Calu3 (cell line): ENCODE measurements around the gene MSANTD4. TPM values are rescaled to one million over a fixed set of nuclear protein-coding genes. Genes with fewer than 3 reads are reported as not detected.
"Not testable (repeated sequence)": the region's sequence is repeated elsewhere in the genome, so short reads cannot be mapped to it uniquely, and the experiment has no call there.

Source experiments
- BruUV-seq: library from RNA; stranded (reverse); fragments of 400-500 nt; replicated peaks from 2 replicates; lab custom pipeline; 2021; lab: Mats Ljungman, UMichigan
- CTCF ChIA-PET: fragments of 300-600 bp; sonication (Branson Sonifier 250); formaldehyde crosslinking; loops from one replicate; lab custom pipeline; 2022; ENCODE audit warnings: antibody characterized with exemption; lab: Charles Lee
- DNase-seq: peaks from one replicate; pipeline ENCODE4 v3.0.0; 2022
- H3K27ac Mint-ChIP-seq: one replicate; pipeline ENCODE4 v1.8.0; 2022; ENCODE audit warnings: mixed read lengths; ENCODE audit not compliant: unreplicated experiment
- H3K27me3 Mint-ChIP-seq: one replicate; pipeline ENCODE4 v1.8.0; 2022; ENCODE audit warnings: mixed read lengths; ENCODE audit not compliant: unreplicated experiment
- H3K36me3 Mint-ChIP-seq: one replicate; pipeline ENCODE4 v1.8.0; 2022; ENCODE audit warnings: mild to moderate bottlenecking, moderate library complexity, mixed read lengths; ENCODE audit not compliant: insufficient read depth, unreplicated experiment
- H3K4me1 Mint-ChIP-seq: one replicate; pipeline ENCODE4 v1.8.0; 2022; ENCODE audit warnings: mild to moderate bottlenecking, low read depth, mixed read lengths; ENCODE audit not compliant: unreplicated experiment
- H3K4me3 Mint-ChIP-seq: one replicate; pipeline ENCODE4 v1.8.0; 2022; ENCODE audit warnings: mild to moderate bottlenecking, low read depth, moderate library complexity, mixed read lengths; ENCODE audit not compliant: unreplicated experiment
- H3K9me3 Mint-ChIP-seq: one replicate; pipeline ENCODE4 v1.8.0; 2022; ENCODE audit warnings: low read depth, mixed read lengths; ENCODE audit not compliant: unreplicated experiment
- CTCF ChIP-seq: fragments of 200-600 bp; IDR thresholded peaks from one replicate; pipeline ENCODE4 v1.8.0; 2022; ENCODE audit warnings: antibody characterized with exemption; ENCODE audit not compliant: unreplicated experiment
- intact Hi-C: fragments of 100-400 bp; cut with micrococcal nuclease; formaldehyde crosslinking; loops from one replicate; pipeline ENCODE4 v1.10.0; 2022; ENCODE audit not compliant: unreplicated experiment
- total RNA-seq: library from RNA; stranded (reverse); gene quantifications from 2 replicates; pipeline ENCODE4 v1.2.3, GENCODE V29; 2022

MSANTD4 gene
- total RNA-seq, 1 experiment from 2014 or later, result 15.5 TPM

GRCh38 chr11:106012744-106013143 lies 9.3 kb downstream of the MSANTD4 start:
- no peaks in the 10 kb centered on the region for H3K4me1 Mint-ChIP-seq
- CTCF ChIA-PET, result no interaction called here
- no peak for TF ChIP-seq CTCF
- H3K4me3 Mint-ChIP-seq, result no peak overlapping the region
- no TSS peak for BruUV-seq
- no peaks in the 10 kb centered on the region for H3K36me3 Mint-ChIP-seq
- intact Hi-C loops, result no loop called here
- no peaks in the 10 kb centered on the region for H3K27me3 Mint-ChIP-seq
- no peak for DNase-seq
- no peak overlapping the region for H3K27ac Mint-ChIP-seq
- H3K9me3 Mint-ChIP-seq, result no peaks in the 10 kb centered on the region

GRCh38 chr11:106011481-106011880 lies 10.6 kb downstream of the MSANTD4 start:
- no peak overlapping the region for H3K27ac Mint-ChIP-seq
- H3K4me1 Mint-ChIP-seq, result no peaks in the 10 kb centered on the region
- no peak for TF ChIP-seq CTCF
- CTCF ChIA-PET, result no interaction called here
- BruUV-seq, result no TSS peak
- intact Hi-C loops, result no loop called here
- no peaks in the 10 kb centered on the region for H3K27me3 Mint-ChIP-seq
- H3K9me3 Mint-ChIP-seq, result no peaks in the 10 kb centered on the region
- H3K4me3 Mint-ChIP-seq, result no peak overlapping the region
- DNase-seq, result no peak
- no peaks in the 10 kb centered on the region for H3K36me3 Mint-ChIP-seq

- intact Hi-C loops, H3K9me3 Mint-ChIP-seq, H3K4me1 Mint-ChIP-seq, H3K27ac Mint-ChIP-seq, BruUV-seq, H3K4me3 Mint-ChIP-seq, H3K36me3 Mint-ChIP-seq, CTCF ChIA-PET, H3K27me3 Mint-ChIP-seq: not testable (repeated sequence)
- DNase-seq, result peak; percentile 2
Observed at GRCh38 chr11:106003094-106003493, 18.9 kb downstream of the MSANTD4 start.

GRCh38 chr11:106001304-106002012 lies 20.6 kb downstream of the MSANTD4 start:
- TF ChIP-seq CTCF, result no peak
- Mint-ChIP-seq H3K27me3 (no peaks in the 10 kb centered on the region), H3K4me1 (peaks cover 8% of the 10 kb centered on the region), H3K9me3 (peaks cover 6% of the 10 kb centered on the region), H3K27ac (no peak overlapping the region), H3K4me3 (no peak overlapping the region), H3K36me3 (no peaks in the 10 kb centered on the region)
- intact Hi-C loops, result no loop called here
- BruUV-seq, result no TSS peak
- CTCF ChIA-PET, result no interaction called here
- no peak for DNase-seq

GRCh38 chr11:105991888-105992287 lies 30.2 kb downstream of the MSANTD4 start:
- no peak for TF ChIP-seq CTCF
- Mint-ChIP-seq H3K27ac (no peak overlapping the region), H3K27me3 (no peaks in the 10 kb centered on the region), H3K36me3 (no peaks in the 10 kb centered on the region), H3K9me3 (peaks cover 2% of the 10 kb centered on the region), H3K4me1 (no peaks in the 10 kb centered on the region), H3K4me3 (no peak overlapping the region)
- no peak for DNase-seq
- intact Hi-C loops, result no loop called here
- BruUV-seq, result no TSS peak
- CTCF ChIA-PET, result no interaction called here
